Germinal center (tissue), 1 donor: ENCODE results near the gene SHISAL1.

ENCODE experiments used
- DNase-seq: peaks from one replicate; pipeline ENCODE4 v3.0.0; 2012; ENCODE audit warnings: mixed read lengths, low spot score

Gene SHISAL1

GRCh38 chr22:44207981-44208317 is 104.8 kb downstream of the SHISAL1 start:
- DNase-seq: no peak

GRCh38 chr22:44207173-44207980 is 105.4 kb downstream of the SHISAL1 start:
- no peak for DNase-seq

DNA sequence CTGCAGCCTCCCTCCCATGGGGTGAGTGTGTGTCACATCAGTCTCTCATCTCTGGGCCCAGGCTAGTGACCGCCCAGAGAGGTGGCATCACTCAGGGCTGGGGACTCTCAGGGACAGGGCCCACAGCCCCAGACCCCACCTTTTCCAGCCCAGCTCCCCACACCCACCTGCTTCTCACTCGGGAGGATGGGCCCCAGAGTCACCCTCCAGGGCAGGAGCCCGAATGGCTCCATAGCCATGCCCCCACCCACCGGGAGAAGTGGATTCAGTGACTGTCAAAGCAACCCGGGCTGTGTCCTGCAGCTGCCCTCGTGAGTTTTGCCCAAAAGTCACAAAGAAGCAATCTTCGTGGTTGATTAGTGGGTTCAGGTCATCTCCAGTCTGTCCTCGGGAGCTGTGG is 106.1 kb downstream of the SHISAL1 start:
- no peak for DNase-seq

- no peak for DNase-seq
Observed at GRCh38 chr22:44206330-44206645, 106.5 kb downstream of the SHISAL1 start.

DNA sequence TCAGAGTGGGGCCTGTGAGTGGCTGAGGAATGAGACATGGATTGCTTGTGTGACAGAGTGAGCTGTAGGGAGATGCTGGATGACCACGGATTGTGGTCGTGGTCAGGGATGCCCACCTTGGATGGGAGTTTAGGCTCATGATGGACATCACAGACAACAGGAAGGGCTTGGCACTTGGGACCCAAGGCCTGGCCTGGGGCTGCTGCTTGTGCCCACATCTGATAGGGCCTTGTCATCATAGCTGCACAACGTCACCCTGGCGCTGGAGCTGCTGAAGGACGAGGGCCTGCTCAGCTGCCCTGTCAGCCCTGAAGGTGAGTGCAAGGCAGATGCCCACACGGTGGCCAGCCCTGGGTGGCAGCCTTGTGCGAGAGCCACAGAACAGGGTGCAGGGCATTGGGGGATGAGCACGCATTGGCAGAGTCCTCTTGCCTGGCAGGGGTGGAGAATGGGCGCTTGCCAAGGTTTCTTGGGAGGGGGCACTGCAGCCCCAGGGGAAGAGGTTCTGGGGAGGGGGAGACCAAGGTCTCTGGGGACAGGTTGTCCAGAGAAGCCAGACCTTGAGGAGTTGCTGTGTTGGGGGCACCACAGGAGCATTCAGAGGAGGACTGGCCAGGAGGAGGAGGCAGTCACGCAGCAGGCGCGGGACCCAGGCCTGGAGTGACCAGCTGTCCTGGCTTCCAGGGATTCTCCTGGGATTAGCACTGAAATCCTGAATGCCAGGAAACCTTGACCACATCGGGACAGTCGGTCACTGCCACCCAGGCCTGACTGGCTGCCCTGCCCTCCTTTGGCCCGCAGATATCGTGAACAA is 107.0 kb downstream of the SHISAL1 start:
- DNase-seq: no peak

- peak; percentile 82 for DNase-seq
Observed at GRCh38 chr22:44204739-44205515, 107.8 kb downstream of the SHISAL1 start.

- no peak for DNase-seq
Observed at GRCh38 chr22:44203203-44203602, 109.5 kb downstream of the SHISAL1 start.

DNA sequence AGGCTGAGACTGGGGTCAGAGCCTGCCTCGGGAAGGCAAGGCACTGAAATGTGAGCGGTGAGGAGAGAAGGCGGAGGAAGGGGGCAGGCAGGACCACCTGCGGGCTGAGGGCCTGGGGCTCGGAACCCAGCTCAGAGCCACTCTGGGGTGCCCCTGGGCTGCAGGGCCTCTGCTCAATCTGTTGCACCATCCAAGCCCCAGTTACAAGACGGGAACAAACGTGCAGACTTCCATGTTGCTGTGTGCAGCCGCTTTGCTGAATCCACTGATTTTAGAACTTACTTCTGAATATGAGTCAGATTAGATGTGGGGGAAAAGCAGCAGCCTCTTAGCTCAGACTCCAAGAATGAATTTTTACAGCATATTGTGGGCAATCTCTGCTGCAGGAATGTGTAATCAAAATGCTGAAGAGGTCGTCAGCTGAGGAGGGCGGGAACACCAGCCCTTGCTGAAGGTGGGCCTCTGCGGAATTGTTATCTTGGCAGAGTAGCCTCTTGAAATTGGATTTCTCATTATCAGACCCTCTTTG is 110.4 kb downstream of the SHISAL1 start:
- no peak for DNase-seq

- no peak for DNase-seq
Observed at GRCh38 chr22:44201665-44202064, 111.1 kb downstream of the SHISAL1 start.

DNA sequence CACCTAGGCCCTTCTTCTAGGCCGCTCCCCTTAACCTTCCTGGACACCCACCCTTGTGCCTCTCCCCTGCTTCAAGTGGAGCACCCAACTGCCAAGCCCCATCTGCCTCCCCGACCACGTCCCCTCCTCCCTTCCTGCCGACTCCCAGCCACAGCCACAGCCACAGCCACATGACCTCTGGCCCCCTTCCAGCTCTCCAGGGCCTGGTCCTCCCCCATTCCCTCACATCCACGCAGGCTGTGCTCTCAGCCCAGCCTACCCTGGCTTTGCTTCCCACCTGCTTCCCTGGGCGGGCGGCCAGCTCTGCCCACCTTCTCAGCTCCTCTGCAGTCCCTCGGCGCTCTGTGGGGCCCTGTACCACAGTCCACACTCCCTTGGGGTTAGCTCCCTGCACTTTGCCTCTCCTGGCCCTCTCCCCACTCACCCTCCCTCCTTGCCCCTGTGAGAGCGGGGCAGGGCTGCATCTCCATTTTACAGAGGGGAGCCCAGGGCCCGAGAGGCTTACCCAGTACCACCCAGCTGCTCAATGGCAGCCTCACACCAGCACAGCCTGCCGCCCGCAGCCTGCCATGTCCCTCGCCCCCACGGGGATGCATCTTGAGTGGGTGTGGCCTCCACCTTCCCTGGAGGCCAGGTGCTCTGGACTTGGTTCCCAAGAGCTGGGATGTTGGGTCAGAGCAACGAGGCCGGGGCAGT is 111.7 kb downstream of the SHISAL1 start:
- DNase-seq: no peak

DNA sequence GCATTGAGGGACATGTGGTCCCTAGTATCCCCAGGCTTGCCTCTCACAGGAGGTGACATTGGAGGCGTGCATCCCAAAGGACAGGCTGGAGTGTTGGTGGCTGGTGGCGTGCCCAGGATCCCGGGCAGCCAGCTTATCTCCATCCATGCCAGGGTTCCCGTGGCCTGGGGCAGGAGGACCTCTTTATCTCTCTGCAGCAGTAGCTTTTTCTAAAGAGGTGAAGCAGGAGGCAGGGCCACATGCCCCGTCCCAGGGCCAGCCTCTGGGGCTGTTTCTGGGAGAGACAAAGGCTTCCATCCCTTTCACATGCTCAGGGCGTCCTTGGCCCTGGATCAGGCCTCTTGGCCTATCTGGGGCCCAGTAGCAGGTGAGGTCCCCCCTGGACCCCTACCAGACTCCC is 112.3 kb downstream of the SHISAL1 start:
- DNase-seq: no peak

DNA sequence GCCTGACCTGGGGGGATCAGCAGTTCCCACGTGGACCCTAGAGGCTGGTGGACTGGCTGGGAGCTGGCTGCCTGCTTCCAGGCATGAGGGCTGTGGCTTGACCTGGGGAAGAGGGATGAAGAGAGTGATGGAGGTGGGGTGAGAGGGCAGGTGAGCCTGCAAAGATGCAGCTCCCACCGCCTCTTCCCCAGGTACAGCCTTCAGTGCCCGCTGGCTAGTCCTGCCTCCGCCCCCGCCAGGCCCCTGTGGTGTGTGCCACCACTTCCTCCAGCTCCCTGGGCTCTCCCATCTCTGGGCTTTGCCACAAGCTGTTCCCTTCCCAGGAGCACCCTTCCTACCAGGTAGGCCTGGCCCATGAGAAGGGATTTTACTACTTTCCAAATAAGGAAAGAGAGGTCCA is 112.9 kb downstream of the SHISAL1 start:
- no peak for DNase-seq

- no peak for DNase-seq
Observed at GRCh38 chr22:44199164-44199563, 113.6 kb downstream of the SHISAL1 start.

DNA sequence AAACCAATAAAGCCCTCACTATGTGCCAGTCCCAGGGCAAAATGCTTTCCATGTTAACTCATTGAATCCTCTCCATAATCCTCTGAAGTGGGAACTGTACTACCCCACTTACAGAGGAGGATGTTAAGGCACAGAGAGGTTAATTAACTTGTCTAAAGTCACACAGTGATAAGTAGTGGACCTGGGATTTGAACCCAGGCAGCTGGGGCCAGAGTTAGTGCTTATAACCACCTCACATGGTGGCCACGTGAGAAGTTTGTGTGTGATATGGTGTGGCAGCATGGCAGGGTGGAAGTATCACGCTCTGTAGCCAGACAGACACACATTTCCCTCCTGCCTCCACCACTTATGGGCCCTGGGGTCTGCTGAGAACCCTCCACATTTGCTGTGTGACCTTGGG is 115.5 kb downstream of the SHISAL1 start:
- DNase-seq: no peak

- no peak for DNase-seq
Observed at GRCh38 chr22:44196731-44197131, 116.0 kb downstream of the SHISAL1 start.

DNA sequence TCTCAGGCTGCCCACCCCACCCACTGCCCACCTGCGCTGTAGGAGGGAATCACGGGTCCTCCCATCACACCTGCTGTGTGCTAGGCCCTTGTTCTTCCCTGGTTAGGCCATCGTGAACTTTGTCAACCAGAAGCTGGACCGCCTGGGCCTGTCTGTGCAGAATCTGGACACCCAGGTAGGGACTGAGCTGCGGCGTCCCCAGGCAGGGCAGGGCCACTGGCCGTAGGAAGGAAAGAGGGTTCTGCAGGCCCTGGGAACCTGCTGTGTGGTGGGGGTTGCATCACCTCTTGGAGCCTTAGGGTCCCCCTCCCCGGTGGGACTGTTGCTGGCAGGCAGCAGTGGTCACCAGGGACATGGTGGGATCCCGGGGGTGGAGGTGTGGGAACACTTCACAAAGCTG is 116.5 kb downstream of the SHISAL1 start:
- no peak for DNase-seq

- DNase-seq: no peak
Observed at GRCh38 chr22:44195189-44195871, 117.4 kb downstream of the SHISAL1 start.

GRCh38 chr22:44194569-44194968 is 118.2 kb downstream of the SHISAL1 start:
- no peak for DNase-seq
